HCT116 (cell line): ENCODE data around the gene KRTAP2-2. TPM values are rescaled to one million over a fixed set of nuclear protein-coding genes. Genes with fewer than 3 reads are reported as not detected.

Source experiments
- ATAC-seq: fragments of 200-7000 bp; cut with Tn5 transposase; 2 replicates; pipeline ENCODE4 v1.9.1; 2020; ENCODE audit warnings: mild to moderate bottlenecking, moderate library complexity
- BruUV-seq: library from RNA; stranded (reverse); fragments of 400-500 nt; replicated peaks from 2 replicates; lab custom pipeline; 2021; lab: Mats Ljungman, UMichigan
- CTCF ChIA-PET: fragments of 300-600 bp; sonication (Branson Sonifier 250); formaldehyde crosslinking; loops from one replicate; lab custom pipeline; 2021; ENCODE audit warnings: antibody characterized with exemption; lab: Charles Lee
- POLR2A ChIA-PET: fragments of 300-600, 350-600 bp; sonication (Branson Sonifier 250); formaldehyde crosslinking; loops from one replicate; lab custom pipeline; 2021; ENCODE audit warnings: antibody characterized with exemption; lab: Charles Lee
- RAD21 ChIA-PET, 2 experiments: fragments of 300-600 bp; sonication (Branson Sonifier 250); formaldehyde crosslinking; loops; one replicate each; lab custom pipeline; 2023; ENCODE audit warnings: low total read pairs in 2 of 2; ENCODE audit not compliant: uncharacterized antibody in 2 of 2, unreplicated experiment in 2 of 2, low non-redundant PET in 1 of 2; lab: Charles Lee
- DNase-seq: peaks from one replicate; pipeline ENCODE4 v3.0.0-alpha.2; 2010; ENCODE audit warnings: low read depth, low spot score
- H2AFZ ChIP-seq: fragments of 200-600 bp; shearing (Covaris generic), sonication (generic); 2 replicates; pipeline ENCODE4 v1.6.1; 2017; ENCODE audit warnings: low read depth, mixed run types, mixed read lengths, antibody characterized with exemption, low read length; ENCODE audit not compliant: poor library complexity, severe bottlenecking
- H3K27ac ChIP-seq: 2 replicates; pipeline ENCODE4 v1.5.1; 2012; ENCODE audit warnings: low read depth, low read length
- H3K27me3 ChIP-seq: fragments of 200-600 bp; sonication (generic); 2 replicates; pipeline ENCODE4 v1.6.1; 2016; ENCODE audit warnings: mixed run types, low read length, mixed read lengths; ENCODE audit not compliant: insufficient read depth
- H3K36me3 ChIP-seq, 2 experiments: fragments of 200-500 bp in 1 of 2; fragments of 200-600 bp in 1 of 2; sonication (Bioruptor generic) in 1 of 2; sonication (generic) in 1 of 2; 2 replicates each; pipeline versions ENCODE4 v1.5.1 to v1.6.1; 2014 to 2016; ENCODE audit warnings: low read length in 2 of 2, inconsistent platforms in 1 of 2, mixed read lengths in 1 of 2, mixed run types in 1 of 2; ENCODE audit not compliant: insufficient read depth in 2 of 2, control insufficient read depth in 1 of 2
- H3K4me1 ChIP-seq, 2 experiments: fragments of 200-600 bp in 1 of 2; sonication (generic) in 1 of 2; 2 replicates each; pipeline versions ENCODE4 v1.5.1 to v1.6.1; 2012 to 2017; ENCODE audit warnings: low read length in 2 of 2, inconsistent platforms in 1 of 2, mild to moderate bottlenecking in 1 of 2, mixed read lengths in 1 of 2, mixed run types in 1 of 2, moderate library complexity in 1 of 2; ENCODE audit not compliant: insufficient read depth in 2 of 2, control insufficient read depth in 1 of 2
- H3K4me2 ChIP-seq: fragments of 200-600 bp; sonication (generic); 2 replicates; pipeline ENCODE4 v1.6.1; 2017; ENCODE audit warnings: mixed run types, low read length, mixed read lengths
- H3K4me3 ChIP-seq, 2 experiments: fragments of 200-600 bp in 1 of 2; sonication (generic) in 1 of 2; replicated peaks in 1 of 2; 2 replicates each; pipeline ENCODE4 v1.5.1; 2011 to 2016; ENCODE audit warnings: low read length in 2 of 2, control low read depth in 1 of 2, low read depth in 1 of 2, mild to moderate bottlenecking in 1 of 2, mixed read lengths in 1 of 2, mixed run types in 1 of 2
- H3K79me2 ChIP-seq: fragments of 200-600 bp; sonication (generic); 2 replicates; pipeline ENCODE4 v1.6.1; 2017; ENCODE audit warnings: mild to moderate bottlenecking, mixed run types, low read length, moderate library complexity, mixed read lengths; ENCODE audit not compliant: insufficient read depth
- H3K9ac ChIP-seq: fragments of 200-600 bp; sonication (generic); 2 replicates; pipeline ENCODE4 v1.6.1; 2016; ENCODE audit warnings: low read length, mixed read lengths
- H3K9me2 ChIP-seq: fragments of 200-600 bp; sonication (generic), shearing (Covaris generic); 2 replicates; pipeline ENCODE4 v1.6.1; 2017; ENCODE audit warnings: mixed run types, mild to moderate bottlenecking, moderate library complexity; ENCODE audit not compliant: insufficient read depth
- H3K9me3 ChIP-seq, 2 experiments: fragments of 200-500 bp in 1 of 2; fragments of 200-600 bp in 1 of 2; sonication (Bioruptor generic) in 1 of 2; sonication (generic) in 1 of 2; 2 replicates each; pipeline ENCODE4 v1.6.1; 2014 to 2017; ENCODE audit warnings: low read length in 2 of 2, mixed read lengths in 2 of 2, inconsistent platforms in 1 of 2, low read depth in 1 of 2, mild to moderate bottlenecking in 1 of 2, mixed run types in 1 of 2, moderate library complexity in 1 of 2; ENCODE audit not compliant: control insufficient read depth in 1 of 2, insufficient read depth in 1 of 2
- H4K20me1 ChIP-seq: fragments of 200-600 bp; sonication (generic), shearing (Covaris generic); 2 replicates; pipeline ENCODE4 v1.6.1; 2017; ENCODE audit warnings: mixed run types, mild to moderate bottlenecking, moderate library complexity; ENCODE audit not compliant: insufficient read depth
- CBX3 ChIP-seq: IDR thresholded peaks from 2 replicates; pipeline ENCODE4 v1.6.1; 2012; ENCODE audit warnings: low read depth
- CEBPB ChIP-seq: IDR thresholded peaks from 2 replicates; pipeline ENCODE4 v1.6.1; 2012; ENCODE audit warnings: low read depth
- ELF1 ChIP-seq: IDR thresholded peaks from 2 replicates; pipeline ENCODE4 v1.6.1; 2012; ENCODE audit warnings: low read depth, borderline replicate concordance
- EZH2 ChIP-seq: fragments of 200-600 bp; sonication (generic); IDR thresholded peaks from 2 replicates; pipeline ENCODE4 v1.6.1; 2017; ENCODE audit warnings: antibody characterized with exemption, mixed run types
- FOSL1 ChIP-seq: IDR thresholded peaks from 2 replicates; pipeline ENCODE4 v1.6.1; 2012; ENCODE audit warnings: low read depth
- RAD21 ChIP-seq: IDR thresholded peaks from 2 replicates; pipeline ENCODE4 v1.6.1; 2012; ENCODE audit warnings: low read depth, mild to moderate bottlenecking
- SIN3A ChIP-seq: IDR thresholded peaks from 2 replicates; pipeline ENCODE4 v1.6.1; 2012; ENCODE audit warnings: low read depth
- SP1 ChIP-seq: IDR thresholded peaks from 2 replicates; pipeline ENCODE4 v1.6.1; 2012; ENCODE audit warnings: low read depth
- SRF ChIP-seq: IDR thresholded peaks from 2 replicates; pipeline ENCODE4 v1.6.1; 2012; ENCODE audit warnings: low read depth
- ZFX ChIP-seq: fragments of 450-650 bp; IDR thresholded peaks from 2 replicates; pipeline ENCODE4 v1.6.1; 2017
- ZNF274 ChIP-seq: fragments of 200-500 bp; sonication (Bioruptor generic); IDR thresholded peaks from 2 replicates; pipeline ENCODE4 v1.6.1; 2014; ENCODE audit warnings: mild to moderate bottlenecking, low read depth, low read length, inconsistent platforms
- intact Hi-C: fragments of 100-400 bp; cut with micrococcal nuclease; formaldehyde crosslinking; loops from 2 replicates; pipeline ENCODE4 v1.10.0; 2022
- total RNA-seq: library from RNA; stranded (reverse); gene quantifications from one replicate; pipeline ENCODE4 v1.2.1, GENCODE V29; 2021; ENCODE audit not compliant: unreplicated experiment
- TF ChIP-seq, protein P1 (sequence below), 3 experiments: fragments of 200-600 bp in 1 of 3; sonication (generic) in 1 of 3; IDR thresholded peaks in 2 of 3; conservative IDR thresholded peaks in 1 of 3; 2 replicates each; pipeline ENCODE4 v1.5.1; 2012 to 2017; ENCODE audit warnings: low read depth in 2 of 3, low read length in 2 of 3, antibody characterized with exemption in 1 of 3, borderline replicate concordance in 1 of 3, control low read depth in 1 of 3, mild to moderate bottlenecking in 1 of 3, mixed read lengths in 1 of 3, mixed run types in 1 of 3, moderate library complexity in 1 of 3; ENCODE audit not compliant: insufficient read depth in 1 of 3
- TF ChIP-seq, protein P2 (sequence below): IDR thresholded peaks from 2 replicates; pipeline ENCODE4 v1.6.1; 2012
- TF ChIP-seq, protein P3 (sequence below): IDR thresholded peaks from 2 replicates; pipeline ENCODE4 v1.6.1; 2012; ENCODE audit warnings: low read depth
- TF ChIP-seq, protein P4 (sequence below): IDR thresholded peaks from 2 replicates; pipeline ENCODE4 v1.6.1; 2011; ENCODE audit warnings: mild to moderate bottlenecking, low read length, moderate library complexity; ENCODE audit not compliant: insufficient replicate concordance; ENCODE audit errors: extremely low read depth

Gene KRTAP2-2
- total RNA-seq, 1 experiment from 2014 or later = 1.2 TPM

DNA sequence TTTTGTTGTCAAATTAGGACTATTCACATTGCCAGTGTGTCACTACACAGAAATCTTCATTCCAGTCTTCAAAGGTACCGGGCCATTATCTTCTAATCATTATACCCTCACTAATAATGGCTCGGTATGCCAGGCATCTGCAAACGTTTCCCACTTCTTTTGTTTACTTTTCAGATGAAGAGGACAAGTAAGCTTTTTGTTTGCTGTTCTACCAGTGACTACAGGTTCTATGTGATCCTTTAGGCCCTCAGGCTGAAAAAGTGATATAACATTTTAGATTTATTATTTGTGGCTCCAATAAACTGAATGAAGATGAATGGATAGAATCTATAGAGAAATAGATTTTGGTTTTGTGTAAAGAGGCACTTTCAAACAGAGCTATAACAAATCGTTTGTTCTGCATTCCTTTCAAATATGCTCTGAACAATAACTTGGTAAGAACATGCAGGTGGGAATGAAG, 45.7 kb downstream of the KRTAP2-2 start:
- Histone ChIP-seq H3K4me2 (no peak overlapping the region), H3K4me1 (peaks cover 0 to 6% of the 10 kb centered on the region in 2 experiments; a peak in 2 of 4 replicates), H2AFZ (no peak overlapping the region), H3K36me3 (no peaks in the 10 kb centered on the region), H4K20me1 (no peaks in the 10 kb centered on the region), H3K27ac (no peak overlapping the region), H3K4me3 (no peak overlapping the region), H3K9me3 (no peaks in the 10 kb centered on the region), H3K9me2 (no peaks in the 10 kb centered on the region), H3K27me3 (no peaks in the 10 kb centered on the region), H3K79me2 (no peaks in the 10 kb centered on the region), H3K9ac (no peak overlapping the region)
- TF ChIP-seq, protein P1, sequence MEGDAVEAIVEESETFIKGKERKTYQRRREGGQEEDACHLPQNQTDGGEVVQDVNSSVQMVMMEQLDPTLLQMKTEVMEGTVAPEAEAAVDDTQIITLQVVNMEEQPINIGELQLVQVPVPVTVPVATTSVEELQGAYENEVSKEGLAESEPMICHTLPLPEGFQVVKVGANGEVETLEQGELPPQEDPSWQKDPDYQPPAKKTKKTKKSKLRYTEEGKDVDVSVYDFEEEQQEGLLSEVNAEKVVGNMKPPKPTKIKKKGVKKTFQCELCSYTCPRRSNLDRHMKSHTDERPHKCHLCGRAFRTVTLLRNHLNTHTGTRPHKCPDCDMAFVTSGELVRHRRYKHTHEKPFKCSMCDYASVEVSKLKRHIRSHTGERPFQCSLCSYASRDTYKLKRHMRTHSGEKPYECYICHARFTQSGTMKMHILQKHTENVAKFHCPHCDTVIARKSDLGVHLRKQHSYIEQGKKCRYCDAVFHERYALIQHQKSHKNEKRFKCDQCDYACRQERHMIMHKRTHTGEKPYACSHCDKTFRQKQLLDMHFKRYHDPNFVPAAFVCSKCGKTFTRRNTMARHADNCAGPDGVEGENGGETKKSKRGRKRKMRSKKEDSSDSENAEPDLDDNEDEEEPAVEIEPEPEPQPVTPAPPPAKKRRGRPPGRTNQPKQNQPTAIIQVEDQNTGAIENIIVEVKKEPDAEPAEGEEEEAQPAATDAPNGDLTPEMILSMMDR (IDR thresholded peaks at IDR 0.05 in 2 of 3, conservative IDR thresholded peaks at IDR 0.05 in 1 of 3; ENCODE audit: borderline replicate concordance in 1 of 3, insufficient read depth in 1 of 3, low read depth in 2 of 3, low read length in 2 of 3) = no peak
- TF ChIP-seq ZNF274 (no peak), CEBPB (no peak), SP1 (no peak), EZH2 (no peak), SIN3A (no peak), SRF (no peak), ELF1 (no peak), ZFX (no peak), CBX3 (no peak), FOSL1 (no peak), RAD21 (no peak)
- TF ChIP-seq, protein P2, sequence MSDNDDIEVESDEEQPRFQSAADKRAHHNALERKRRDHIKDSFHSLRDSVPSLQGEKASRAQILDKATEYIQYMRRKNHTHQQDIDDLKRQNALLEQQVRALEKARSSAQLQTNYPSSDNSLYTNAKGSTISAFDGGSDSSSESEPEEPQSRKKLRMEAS = no peak
- TF ChIP-seq, protein P3, sequence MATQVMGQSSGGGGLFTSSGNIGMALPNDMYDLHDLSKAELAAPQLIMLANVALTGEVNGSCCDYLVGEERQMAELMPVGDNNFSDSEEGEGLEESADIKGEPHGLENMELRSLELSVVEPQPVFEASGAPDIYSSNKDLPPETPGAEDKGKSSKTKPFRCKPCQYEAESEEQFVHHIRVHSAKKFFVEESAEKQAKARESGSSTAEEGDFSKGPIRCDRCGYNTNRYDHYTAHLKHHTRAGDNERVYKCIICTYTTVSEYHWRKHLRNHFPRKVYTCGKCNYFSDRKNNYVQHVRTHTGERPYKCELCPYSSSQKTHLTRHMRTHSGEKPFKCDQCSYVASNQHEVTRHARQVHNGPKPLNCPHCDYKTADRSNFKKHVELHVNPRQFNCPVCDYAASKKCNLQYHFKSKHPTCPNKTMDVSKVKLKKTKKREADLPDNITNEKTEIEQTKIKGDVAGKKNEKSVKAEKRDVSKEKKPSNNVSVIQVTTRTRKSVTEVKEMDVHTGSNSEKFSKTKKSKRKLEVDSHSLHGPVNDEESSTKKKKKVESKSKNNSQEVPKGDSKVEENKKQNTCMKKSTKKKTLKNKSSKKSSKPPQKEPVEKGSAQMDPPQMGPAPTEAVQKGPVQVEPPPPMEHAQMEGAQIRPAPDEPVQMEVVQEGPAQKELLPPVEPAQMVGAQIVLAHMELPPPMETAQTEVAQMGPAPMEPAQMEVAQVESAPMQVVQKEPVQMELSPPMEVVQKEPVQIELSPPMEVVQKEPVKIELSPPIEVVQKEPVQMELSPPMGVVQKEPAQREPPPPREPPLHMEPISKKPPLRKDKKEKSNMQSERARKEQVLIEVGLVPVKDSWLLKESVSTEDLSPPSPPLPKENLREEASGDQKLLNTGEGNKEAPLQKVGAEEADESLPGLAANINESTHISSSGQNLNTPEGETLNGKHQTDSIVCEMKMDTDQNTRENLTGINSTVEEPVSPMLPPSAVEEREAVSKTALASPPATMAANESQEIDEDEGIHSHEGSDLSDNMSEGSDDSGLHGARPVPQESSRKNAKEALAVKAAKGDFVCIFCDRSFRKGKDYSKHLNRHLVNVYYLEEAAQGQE = no peak
- TF ChIP-seq, protein P4, sequence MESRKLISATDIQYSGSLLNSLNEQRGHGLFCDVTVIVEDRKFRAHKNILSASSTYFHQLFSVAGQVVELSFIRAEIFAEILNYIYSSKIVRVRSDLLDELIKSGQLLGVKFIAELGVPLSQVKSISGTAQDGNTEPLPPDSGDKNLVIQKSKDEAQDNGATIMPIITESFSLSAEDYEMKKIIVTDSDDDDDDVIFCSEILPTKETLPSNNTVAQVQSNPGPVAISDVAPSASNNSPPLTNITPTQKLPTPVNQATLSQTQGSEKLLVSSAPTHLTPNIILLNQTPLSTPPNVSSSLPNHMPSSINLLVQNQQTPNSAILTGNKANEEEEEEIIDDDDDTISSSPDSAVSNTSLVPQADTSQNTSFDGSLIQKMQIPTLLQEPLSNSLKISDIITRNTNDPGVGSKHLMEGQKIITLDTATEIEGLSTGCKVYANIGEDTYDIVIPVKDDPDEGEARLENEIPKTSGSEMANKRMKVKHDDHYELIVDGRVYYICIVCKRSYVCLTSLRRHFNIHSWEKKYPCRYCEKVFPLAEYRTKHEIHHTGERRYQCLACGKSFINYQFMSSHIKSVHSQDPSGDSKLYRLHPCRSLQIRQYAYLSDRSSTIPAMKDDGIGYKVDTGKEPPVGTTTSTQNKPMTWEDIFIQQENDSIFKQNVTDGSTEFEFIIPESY = no peak
- intact Hi-C loops = no loop called here
- ChIA-PET RAD21 (no interaction called here), CTCF (interaction anchor here (0.6 kb wide), 1 partner anchor 487 kb away, joined by 3 read pairs; no protein-coding TSS in a partner anchor), POLR2A (no interaction called here)
- no TSS peak for BruUV-seq
- DNase-seq (no peak), ATAC-seq (no peak)
